NCI-H748 (cell line): Measurements from ENCODE around the gene NUP42.
A peak's percentile ranks its signal among the peaks of the same experiment; 100 is the strongest.
"Not testable (repeated sequence)": the region's sequence is repeated elsewhere in the genome, so short reads cannot be mapped to it uniquely, and the experiment has no call there.

Experiments
- DNase-seq: peaks from one replicate; lab custom pipeline; 2025; ENCODE audit not compliant: unreplicated experiment; lab: John Stamatoyannopoulos, UW

The NUP42 gene, protein sequence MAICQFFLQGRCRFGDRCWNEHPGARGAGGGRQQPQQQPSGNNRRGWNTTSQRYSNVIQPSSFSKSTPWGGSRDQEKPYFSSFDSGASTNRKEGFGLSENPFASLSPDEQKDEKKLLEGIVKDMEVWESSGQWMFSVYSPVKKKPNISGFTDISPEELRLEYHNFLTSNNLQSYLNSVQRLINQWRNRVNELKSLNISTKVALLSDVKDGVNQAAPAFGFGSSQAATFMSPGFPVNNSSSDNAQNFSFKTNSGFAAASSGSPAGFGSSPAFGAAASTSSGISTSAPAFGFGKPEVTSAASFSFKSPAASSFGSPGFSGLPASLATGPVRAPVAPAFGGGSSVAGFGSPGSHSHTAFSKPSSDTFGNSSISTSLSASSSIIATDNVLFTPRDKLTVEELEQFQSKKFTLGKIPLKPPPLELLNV

GRCh38 chr7:23181684-23182553, at the start of gene NUP42:
TSS of gene NUP42 (plus strand) at chr7:23182048. CDS start at chr7:23182086, 38 bp downstream.
- peak; percentile 100 for DNase-seq

- no peak for DNase-seq
These were observed 48.1 kb upstream of the NUP42 start for GRCh38 chr7:23133797-23134196.

- DNase-seq = no peak
These were observed 46.1 kb upstream of the NUP42 start for GRCh38 chr7:23135755-23136154.

GRCh38 chr7:23136216-23136615, 45.6 kb upstream of the NUP42 start:
- no peak for DNase-seq

GRCh38 chr7:23157679-23158078, 24.2 kb upstream of the NUP42 start:
- DNase-seq = no peak

DNA sequence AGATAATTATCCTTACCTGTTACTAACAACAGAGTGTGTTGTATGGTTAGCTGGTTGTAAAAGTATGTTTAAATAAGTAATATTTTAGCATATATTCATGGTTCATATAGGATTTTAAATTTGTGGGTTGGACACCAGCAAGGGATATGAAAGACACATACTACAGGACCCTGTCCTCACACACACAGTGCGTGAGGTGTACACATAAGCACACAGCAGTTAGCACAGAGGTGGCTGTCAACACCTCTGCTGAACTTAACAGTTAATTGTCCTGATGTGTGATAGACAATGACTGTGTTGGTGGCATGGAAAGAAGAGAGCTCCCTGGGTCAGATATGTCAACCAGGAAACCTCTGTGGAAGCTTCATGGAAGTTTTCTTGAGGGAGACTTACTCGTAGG, 23.3 kb upstream of the NUP42 start:
- no peak for DNase-seq

DNA sequence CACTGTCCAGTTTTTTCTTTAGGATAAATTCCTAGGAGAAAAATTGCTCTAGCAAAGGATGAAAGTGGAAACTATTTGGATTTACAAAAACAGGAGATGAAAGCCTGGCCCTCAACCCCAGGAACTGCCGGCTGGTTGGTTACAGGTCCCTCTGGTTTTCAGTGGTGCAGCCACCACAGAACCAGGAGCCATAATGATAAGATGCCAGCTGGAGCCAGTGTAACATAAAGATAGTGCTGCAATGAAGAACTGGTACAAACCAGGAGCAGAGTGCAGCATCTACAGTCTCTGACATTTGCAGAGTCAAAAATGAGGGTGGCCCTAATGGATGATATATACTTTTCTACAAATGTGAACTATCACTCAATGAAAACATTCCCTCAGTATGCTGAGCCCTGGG, 20.4 kb upstream of the NUP42 start:
- DNase-seq = no peak

DNA sequence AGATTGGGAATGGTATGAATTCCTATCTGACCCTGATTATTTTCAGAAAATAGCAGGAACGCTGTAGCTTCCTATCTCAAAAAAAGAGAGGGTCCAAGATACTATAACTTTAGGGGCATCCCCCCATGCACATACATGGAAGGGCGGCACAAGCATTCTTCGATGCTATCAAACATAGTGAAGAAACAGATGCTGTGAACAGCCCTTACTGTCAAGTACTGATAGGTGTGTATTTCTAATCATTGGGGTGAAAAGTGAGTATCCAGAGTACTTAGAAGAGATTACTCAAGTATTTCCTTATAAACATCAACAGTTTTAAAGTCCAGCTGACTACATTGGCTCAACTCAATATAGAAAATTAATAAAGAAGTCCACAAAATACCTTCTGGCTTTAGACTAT, 17.0 kb upstream of the NUP42 start:
- DNase-seq = no peak

DNA sequence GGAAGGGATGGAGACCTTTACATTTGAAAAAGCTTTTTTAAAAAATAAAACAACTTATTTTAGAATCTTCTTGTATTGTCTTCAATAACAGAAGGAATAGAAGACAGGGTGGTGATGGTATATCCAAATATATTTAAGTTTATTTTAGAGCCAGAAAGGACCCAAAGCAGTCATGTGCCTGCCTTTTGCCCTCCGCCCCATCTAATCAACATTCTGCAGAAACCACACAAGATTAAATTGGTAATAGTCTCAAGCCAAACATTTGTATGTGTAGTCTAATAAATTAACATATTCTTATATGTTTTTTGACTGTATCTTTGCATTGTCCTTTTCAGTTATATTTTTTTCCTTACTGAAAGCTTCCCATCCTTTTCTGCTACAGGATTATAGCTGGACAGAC, 16.5 kb upstream of the NUP42 start:
- DNase-seq = no peak

DNA sequence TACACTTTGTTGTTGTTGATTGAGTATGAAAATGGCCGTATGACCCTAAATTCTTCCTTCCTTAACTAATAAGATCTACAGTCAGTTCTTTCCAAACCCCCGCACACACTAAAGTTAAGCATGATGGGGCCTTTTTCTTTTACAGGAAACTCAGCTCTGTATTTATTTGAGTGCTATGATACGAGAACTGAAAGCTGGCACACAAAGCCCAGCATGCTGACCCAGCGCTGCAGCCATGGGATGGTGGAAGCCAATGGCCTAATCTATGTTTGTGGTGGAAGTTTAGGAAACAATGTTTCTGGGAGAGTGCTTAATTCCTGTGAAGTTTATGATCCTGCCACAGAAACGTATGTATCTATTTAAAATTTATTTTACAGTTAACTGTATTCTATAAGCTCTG, 14.2 kb upstream of the NUP42 start:
- no peak for DNase-seq

DNA sequence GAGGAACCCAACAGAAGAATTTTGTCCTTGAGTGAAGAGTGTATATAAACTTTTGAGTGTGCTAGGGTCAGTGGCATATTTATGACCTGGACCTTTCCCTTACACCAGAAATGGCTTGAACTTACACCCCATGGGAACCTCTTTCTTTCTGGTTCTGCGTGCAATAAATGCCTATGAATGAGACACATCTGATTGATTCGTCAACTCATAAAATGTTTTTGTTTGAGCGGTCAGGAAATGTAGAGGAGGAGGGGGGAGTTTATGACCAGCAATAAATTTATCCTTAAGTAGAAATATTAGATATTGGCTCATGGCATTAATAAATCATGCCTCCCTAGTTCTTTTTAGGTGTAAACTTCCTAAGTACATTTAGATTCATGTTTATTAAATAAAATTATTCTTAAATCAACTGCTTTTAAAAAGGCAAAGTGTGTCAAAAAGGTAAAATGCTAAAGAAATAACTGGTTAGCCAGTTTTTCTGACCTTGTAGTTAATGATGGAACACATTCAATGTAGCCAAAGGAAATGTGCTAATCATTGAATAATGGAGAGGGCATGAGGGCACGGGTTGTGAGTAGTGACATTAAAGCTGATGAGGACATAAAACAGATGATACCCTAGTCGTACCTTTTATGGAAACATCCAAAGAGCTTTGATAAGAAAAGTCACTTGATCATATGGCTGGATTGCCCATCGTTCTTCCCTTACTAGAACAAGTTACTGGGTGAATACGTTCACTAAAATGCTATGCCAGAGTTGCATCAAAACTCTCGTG, 13.6 kb upstream of the NUP42 start:
- DNase-seq = no peak

GRCh38 chr7:23175938-23176337, 5.9 kb upstream of the NUP42 start:
- DNase-seq = no peak

DNA sequence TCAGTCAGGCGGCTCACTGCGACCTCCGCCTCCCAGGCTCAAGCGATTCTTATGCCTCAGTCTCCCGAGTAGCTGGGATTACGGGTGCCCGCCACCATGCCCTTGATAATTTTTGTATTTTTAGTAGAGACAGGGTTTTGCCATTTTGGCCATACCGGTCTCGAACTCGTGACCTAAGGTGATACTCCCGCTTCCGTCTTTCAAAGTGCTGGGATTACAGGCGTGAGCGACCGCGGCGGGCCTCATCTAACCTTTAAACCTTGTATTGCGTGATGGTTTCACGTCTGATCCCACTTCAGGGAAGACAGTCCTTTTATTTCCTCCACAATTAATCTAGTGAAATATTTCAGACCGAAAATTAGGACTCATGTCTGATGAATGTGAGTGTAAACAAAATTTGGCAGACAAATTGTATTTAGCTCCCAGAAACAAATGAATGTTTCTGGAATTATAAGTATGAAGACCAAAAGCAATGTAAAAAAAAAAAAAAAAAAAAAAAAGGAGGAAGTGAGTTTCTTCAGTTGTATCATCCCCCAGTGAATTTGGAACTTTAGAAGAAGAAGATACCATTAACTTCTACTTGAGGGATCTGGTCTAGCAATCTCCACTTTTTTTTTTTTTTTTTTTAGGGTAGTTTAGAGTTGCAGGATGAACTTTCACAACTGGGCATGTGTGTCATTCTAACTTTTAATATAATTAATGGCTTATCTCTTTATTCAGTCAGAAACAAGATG, 1.6 kb downstream of the NUP42 start:
- no peak for DNase-seq

DNA sequence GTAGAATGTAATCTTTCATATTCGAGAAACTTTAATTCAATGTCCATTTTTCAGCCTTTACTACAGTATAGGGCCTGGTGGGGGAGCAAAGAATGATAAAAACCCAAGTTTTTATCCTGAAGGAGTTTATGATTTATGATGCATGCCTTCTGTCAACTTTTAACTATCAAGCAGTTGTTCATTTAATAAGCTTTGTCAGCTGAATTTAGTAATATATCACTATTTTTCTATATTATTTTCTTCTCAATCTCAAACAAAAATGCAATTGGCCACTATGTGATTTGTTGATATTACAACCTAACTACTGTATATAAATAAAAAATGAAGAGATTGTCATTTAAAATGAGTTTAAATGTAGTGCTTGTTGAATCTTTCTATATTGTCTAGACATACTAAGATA, 2.4 kb downstream of the NUP42 start:
- no peak for DNase-seq

GRCh38 chr7:23184709-23185359, 3.0 kb downstream of the NUP42 start:
- DNase-seq = peak; percentile 45

- DNase-seq = no peak
These were observed 4.1 kb downstream of the NUP42 start for GRCh38 chr7:23185980-23186379.

DNA sequence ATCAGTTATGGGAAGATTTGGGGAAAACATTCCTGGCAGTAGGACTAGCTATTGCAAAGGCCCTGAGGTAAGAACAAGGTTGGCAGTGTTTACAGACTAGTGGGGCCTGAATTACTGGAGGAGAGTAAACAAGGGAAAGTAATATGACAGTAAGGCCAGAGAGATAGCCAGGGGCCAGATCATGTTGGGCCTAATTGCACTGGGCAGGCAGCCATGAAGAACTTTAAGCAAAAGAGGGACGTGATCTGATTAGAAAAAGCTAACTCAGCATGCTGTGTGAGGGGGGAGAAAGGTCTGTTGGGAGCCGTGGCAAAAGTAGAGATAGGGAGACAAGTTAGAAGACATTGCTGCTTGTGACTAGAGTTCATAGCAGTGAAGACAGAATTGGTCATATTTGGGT, 9.2 kb downstream of the NUP42 start:
- DNase-seq = no peak

DNA sequence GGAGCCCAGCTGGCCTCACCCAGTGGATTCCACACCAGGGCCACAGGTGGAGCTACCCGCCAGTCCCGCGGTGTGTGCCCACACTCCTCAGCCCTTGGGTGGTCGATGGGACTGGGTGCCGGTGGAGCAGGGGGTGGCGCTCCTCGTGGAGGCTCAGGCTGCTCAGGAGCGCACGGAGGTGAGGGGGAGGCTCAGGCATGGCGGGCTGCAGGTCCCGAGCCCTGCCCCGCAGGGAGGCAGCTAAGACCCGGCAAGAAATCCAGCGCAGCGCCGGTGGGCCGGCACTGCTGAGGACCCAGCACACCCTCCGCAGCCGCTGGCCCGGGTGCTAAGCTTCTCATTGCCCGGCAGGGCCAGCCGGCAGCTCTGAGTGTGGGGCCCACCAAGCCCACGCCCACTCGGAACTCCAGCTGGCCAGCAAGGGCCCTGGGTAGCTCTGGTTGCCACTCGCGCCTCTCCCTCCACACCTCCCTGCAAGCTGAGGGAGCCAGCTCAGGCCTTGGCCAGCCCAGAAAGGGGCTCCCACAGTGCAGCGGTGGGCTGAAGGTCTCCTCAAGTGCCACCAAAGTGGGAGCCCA, 11.9 kb downstream of the NUP42 start:
- DNase-seq = not testable (repeated sequence)

- DNase-seq = no peak
These were observed 14.5 kb downstream of the NUP42 start for GRCh38 chr7:23196306-23196705.

GRCh38 chr7:23197745-23198144, 15.9 kb downstream of the NUP42 start:
- DNase-seq = not testable (repeated sequence)
